IgD-negative memory B cell (primary cell): ENCODE results near the gene FAM107B. TPM values are rescaled to one million over a fixed set of nuclear protein-coding genes. Genes with fewer than 3 reads are reported as not detected.

Source experiments
- polyA plus RNA-seq: library from polyadenylated mRNA; unstranded; fragments of 300-500 nt; fragmentation: Illumina TruSeq; gene quantifications from one replicate; pipeline ENCODE4 v1.2.3, GENCODE V29; 2021

The FAM107B gene
- polyA plus RNA-seq, 1 donor from 2014 or later: 113 TPM

Other genes starting within 250 kb of the FAM107B start
- 1.1 TPM for gene CDNF, start 63.1 kb upstream of the FAM107B start, polyA plus RNA-seq
- gene HSPA14, start 63.4 kb upstream of the FAM107B start, polyA plus RNA-seq: 11.3 TPM
- 6.0 TPM for gene MSANTD7, start 63.4 kb upstream of the FAM107B start, polyA plus RNA-seq
- 0.43 TPM for gene SUV39H2, start 104.0 kb upstream of the FAM107B start, polyA plus RNA-seq
- gene DCLRE1C, start 179.2 kb upstream of the FAM107B start, polyA plus RNA-seq: 49.7 TPM
- 2.4 TPM for gene MEIG1, start 184.5 kb upstream of the FAM107B start, polyA plus RNA-seq